Body of pancreas (tissue), 4 donors: ENCODE measurements around the gene ATG4C. TPM values are rescaled to one million over a fixed set of nuclear protein-coding genes. Genes with fewer than 3 reads are reported as not detected.

Experiments
- ATAC-seq: fragments of 150-250 bp; one replicate; pipeline ENCODE4 v1.9.1; 2016
- DNase-seq, 4 donors: peaks; one replicate each; pipeline ENCODE4 v3.0.0-alpha.2; 2019
- H3K27ac ChIP-seq, 4 donors: fragments of 200-600 bp; sonication (generic); 1 replicate in 3 of 4; 2 replicates in 1 of 4; pipeline versions ENCODE4 v1.5.1 to v1.6.1; 2016 to 2019; ENCODE audit warnings: mild to moderate bottlenecking in 1 of 4, mixed read lengths in 1 of 4, moderate library complexity in 1 of 4
- H3K27me3 ChIP-seq, 2 donors: fragments of 200-600 bp; sonication (generic); one replicate each; pipeline ENCODE4 v1.6.0; 2016; ENCODE audit warnings: mild to moderate bottlenecking in 1 of 2
- H3K36me3 ChIP-seq, 2 donors: fragments of 200-600 bp; sonication (generic); replicated peaks in 1 of 2; 2 replicates each; pipeline ENCODE4 v1.5.1; 2016; ENCODE audit warnings: low read depth in 2 of 2; ENCODE audit not compliant: insufficient read depth in 1 of 2
- H3K4me1 ChIP-seq: fragments of 200-600 bp; sonication (generic); one replicate; pipeline ENCODE4 v1.6.0; 2016
- H3K4me3 ChIP-seq, 2 donors: fragments of 200-600 bp; sonication (generic); 1 replicate in 1 of 2; 2 replicates in 1 of 2; pipeline ENCODE4 v1.5.1; 2016 to 2019
- H3K9me3 ChIP-seq, 3 donors: fragments of 200-600 bp; sonication (generic); 1 replicate in 2 of 3; 2 replicates in 1 of 3; pipeline ENCODE4 v1.5.1; 2016
- POLR2A ChIP-seq, 3 donors: fragments of 450-650 bp; IDR thresholded peaks; one replicate each; pipeline ENCODE4 v1.6.1; 2016; ENCODE audit warnings: antibody characterized with exemption in 3 of 3, mild to moderate bottlenecking in 2 of 3
- WGBS, 2 donors: methylation state at CpG; one replicate each; pipeline ENCODE4 v1.1.5; 2017; 5-methylcytosine and 5-hydroxymethylcytosine counted together
- intact Hi-C: fragments of 100-400 bp; cut with DNase I; formaldehyde crosslinking; loops from one replicate; pipeline ENCODE4 v1.15.1; 2023
- total RNA-seq, 2 donors: library from RNA; depleted of rRNA; stranded (reverse); fragments of >200 nt; gene quantifications; one replicate each; pipeline ENCODE4 v1.1.0, GENCODE V29; 2016
- TF ChIP-seq, protein P1 (sequence below), 7 experiments: fragments of 450-650 bp in 4 of 7; fragments of 200-600 bp in 3 of 7; sonication (generic) in 3 of 7; IDR thresholded peaks; one replicate each; pipeline ENCODE4 v1.5.1; 2016 to 2019; ENCODE audit warnings: antibody characterized with exemption in 7 of 7

ATG4C gene
- total RNA-seq, 2 donors from 2014 or later, result 2.3 to 4.9 TPM

DNA sequence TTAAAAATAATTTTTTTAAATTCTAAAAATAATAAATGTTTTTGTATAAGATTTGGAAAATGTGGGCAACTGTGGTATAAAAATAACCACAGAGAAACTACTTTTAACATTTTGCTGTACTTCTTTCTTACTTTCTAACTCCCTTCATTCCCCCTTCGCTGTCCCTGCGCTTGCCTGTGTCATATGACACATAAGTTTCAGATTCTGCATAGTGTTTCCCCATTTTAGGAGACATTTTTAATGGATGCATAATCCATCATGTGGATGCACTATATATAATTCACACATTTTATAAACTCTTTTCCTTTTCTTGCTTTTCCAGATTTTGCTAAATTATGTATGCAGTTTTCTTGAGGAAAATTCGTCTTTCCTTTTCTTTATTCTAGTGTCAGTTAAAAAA lies 16.3 kb downstream of the ATG4C start:
- Histone ChIP-seq H3K4me3 (no peak overlapping the region), H3K9me3 (no peaks in the 10 kb centered on the region), H3K4me1 (no peaks in the 10 kb centered on the region), H3K27ac (peak overlapping the region in 1 of 4 donors; percentile 29), H3K27me3 (no peaks in the 10 kb centered on the region), H3K36me3 (no peaks in the 10 kb centered on the region)
- DNase-seq (no peak), ATAC-seq (no peak)
- WGBS, 2 donors, result 86 to 96% methylated on average over 3 of the region's 3 CpGs
- TF ChIP-seq POLR2A (IDR thresholded peaks at IDR 0.05), result no peak
- TF ChIP-seq, protein P1, sequence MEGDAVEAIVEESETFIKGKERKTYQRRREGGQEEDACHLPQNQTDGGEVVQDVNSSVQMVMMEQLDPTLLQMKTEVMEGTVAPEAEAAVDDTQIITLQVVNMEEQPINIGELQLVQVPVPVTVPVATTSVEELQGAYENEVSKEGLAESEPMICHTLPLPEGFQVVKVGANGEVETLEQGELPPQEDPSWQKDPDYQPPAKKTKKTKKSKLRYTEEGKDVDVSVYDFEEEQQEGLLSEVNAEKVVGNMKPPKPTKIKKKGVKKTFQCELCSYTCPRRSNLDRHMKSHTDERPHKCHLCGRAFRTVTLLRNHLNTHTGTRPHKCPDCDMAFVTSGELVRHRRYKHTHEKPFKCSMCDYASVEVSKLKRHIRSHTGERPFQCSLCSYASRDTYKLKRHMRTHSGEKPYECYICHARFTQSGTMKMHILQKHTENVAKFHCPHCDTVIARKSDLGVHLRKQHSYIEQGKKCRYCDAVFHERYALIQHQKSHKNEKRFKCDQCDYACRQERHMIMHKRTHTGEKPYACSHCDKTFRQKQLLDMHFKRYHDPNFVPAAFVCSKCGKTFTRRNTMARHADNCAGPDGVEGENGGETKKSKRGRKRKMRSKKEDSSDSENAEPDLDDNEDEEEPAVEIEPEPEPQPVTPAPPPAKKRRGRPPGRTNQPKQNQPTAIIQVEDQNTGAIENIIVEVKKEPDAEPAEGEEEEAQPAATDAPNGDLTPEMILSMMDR (IDR thresholded peaks at IDR 0.05), result no peak
- intact Hi-C loops, result no loop called here

DNA sequence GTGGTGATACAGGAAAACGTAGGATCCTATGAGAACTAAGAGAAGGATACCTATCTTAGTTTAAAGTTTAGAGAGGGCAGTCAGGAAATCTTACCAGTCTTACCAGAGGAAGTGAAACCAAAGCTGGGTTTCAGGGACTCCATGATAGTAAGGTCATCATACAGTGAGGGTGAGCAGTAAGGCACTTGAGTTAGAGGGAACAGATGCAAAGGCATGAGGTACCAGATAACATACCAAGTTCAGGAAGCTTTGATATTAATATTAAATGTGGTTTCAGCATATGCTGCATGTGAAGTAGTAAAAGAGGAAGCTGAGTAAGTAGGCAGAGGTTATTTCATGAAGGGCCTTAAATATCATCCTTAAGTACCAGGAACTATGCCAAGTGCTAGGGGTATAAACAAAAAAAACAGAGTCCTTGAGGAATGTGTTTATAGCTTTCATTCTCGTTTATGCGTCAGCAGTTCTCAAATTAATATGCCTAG lies 16.9 kb downstream of the ATG4C start:
- peak overlapping the region in 1 of 4 donors; percentile 29 for H3K27ac ChIP-seq
- ATAC-seq (no peak), DNase-seq (peak in 1 of 4 donors; percentile 10)

DNA sequence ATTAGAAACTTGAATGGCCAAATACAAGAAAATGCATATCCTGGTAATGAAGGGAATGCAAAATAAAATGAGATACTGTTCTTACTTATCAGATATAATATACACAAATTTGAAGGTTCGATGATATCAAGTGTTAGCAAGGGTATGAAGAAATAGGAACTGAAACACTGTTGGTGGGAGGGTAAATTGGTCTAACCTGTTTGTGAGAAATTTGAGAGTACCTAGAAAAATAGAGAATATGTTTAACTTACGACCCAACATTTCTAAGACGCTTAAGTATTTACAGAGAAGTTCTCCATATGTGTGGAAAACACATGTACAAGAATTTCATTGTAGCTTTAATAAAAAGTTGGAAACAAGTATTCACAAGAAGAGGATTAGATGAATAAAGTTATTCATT lies 25.9 kb downstream of the ATG4C start:
- DNase-seq, result no peak
- intact Hi-C loops, result no loop called here
- Histone ChIP-seq H3K27ac (no peak overlapping the region), H3K9me3 (no peaks in the 10 kb centered on the region), H3K36me3 (peaks cover 0 to 1% of the 10 kb centered on the region in 2 donors), H3K4me3 (no peak overlapping the region), H3K27me3 (no peaks in the 10 kb centered on the region), H3K4me1 (no peaks in the 10 kb centered on the region)
- ATAC-seq, result no peak
- WGBS, 2 donors, result 90 to 96% methylated on average over 3 of the region's 3 CpGs
- TF ChIP-seq, protein P1 (IDR thresholded peaks at IDR 0.05), result no peak
- no peak for TF ChIP-seq POLR2A (IDR thresholded peaks at IDR 0.05)

More for the DNA sequence above, 16.9 kb downstream of the ATG4C start:
- H3K9me3 ChIP-seq, result no peaks in the 10 kb centered on the region
- no peaks in the 10 kb centered on the region for H3K27me3 ChIP-seq
- 71 to 74% methylated on average over 3 of the region's 3 CpGs for WGBS, 2 donors
- intact Hi-C loops, result no loop called here
- H3K4me1 ChIP-seq, result no peaks in the 10 kb centered on the region
- peaks cover 0 to under 1% of the 10 kb centered on the region in 2 donors for H3K36me3 ChIP-seq
- no peak for TF ChIP-seq POLR2A (IDR thresholded peaks at IDR 0.05)
- TF ChIP-seq, protein P1 (IDR thresholded peaks at IDR 0.05), result no peak
- no peak overlapping the region for H3K4me3 ChIP-seq

DNA sequence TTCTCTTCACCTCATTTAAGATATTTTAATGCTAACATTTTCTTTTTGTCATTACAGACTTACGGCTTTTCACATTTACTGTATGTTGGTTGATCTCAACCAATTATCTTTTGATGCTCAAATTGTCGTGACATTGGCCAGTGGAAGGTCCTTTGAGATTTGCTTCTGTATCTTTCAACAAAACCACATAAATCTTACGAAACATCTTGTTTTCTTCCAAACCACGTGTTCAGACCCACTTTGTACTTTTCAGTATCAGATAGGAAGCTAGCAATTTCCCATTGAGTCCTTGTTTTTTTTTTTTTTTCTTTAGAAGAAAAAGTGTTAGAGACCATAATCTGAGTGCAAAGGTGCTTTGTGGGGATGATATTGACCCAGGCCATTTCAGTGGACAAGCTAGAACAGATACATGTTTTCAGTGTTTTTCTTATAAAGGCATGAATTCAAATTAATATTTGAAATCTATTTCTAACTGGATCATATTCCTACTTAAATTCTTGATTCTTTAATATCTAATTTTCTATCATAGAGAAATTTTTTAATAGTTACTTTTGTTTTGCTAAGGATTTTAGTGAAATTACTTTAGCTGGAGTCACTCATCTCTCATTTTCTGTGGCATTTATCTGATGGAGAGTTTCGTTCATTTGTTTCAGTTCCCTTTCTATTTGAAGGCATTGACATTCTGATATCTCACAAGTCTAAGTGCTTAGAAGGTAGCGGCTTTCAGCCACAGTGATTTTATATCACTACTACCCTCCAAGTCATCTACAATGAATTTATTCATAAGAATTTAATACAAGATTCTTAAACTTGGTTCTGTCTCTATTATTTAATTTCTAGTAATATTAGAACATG lies 26.7 kb downstream of the ATG4C start:
- no peak for ATAC-seq
- Histone ChIP-seq H3K27ac (no peak overlapping the region), H3K9me3 (no peaks in the 10 kb centered on the region), H3K4me3 (no peak overlapping the region), H3K27me3 (no peaks in the 10 kb centered on the region), H3K36me3 (peaks cover 0 to 1% of the 10 kb centered on the region in 2 donors), H3K4me1 (no peaks in the 10 kb centered on the region)
- WGBS, 2 donors, result 87 to 95% methylated on average over 6 of the region's 6 CpGs
- intact Hi-C loops, result no loop called here
- no peak for DNase-seq
- TF ChIP-seq, protein P1 (IDR thresholded peaks at IDR 0.05), result no peak
- TF ChIP-seq POLR2A (IDR thresholded peaks at IDR 0.05), result no peak
